K562 (cell line): ENCODE data around the gene SOCS7. TPM values are rescaled to one million over a fixed set of nuclear protein-coding genes. Genes with fewer than 3 reads are reported as not detected.

Experiments
- ATAC-seq: fragments of 200-7000 bp; cut with Tn5 transposase; 3 replicates; pipeline ENCODE4 v1.9.1; 2020; ENCODE audit warnings: moderate library complexity
- BruUV-seq: library from RNA; stranded (reverse); fragments of 400-500 nt; replicated peaks from 2 replicates; lab custom pipeline; 2021; lab: Mats Ljungman, UMichigan
- CTCF ChIA-PET: fragments of 300-600 bp; formaldehyde crosslinking; extraction: SDS; loops from one replicate; lab custom pipeline; 2021; ENCODE audit warnings: low intra/inter-chr PET ratio; lab: Yijun Ruan, JAX
- POLR2A ChIA-PET: fragments of 300-600, 350-650 bp; sonication (Branson Sonifier 250); formaldehyde crosslinking; extraction: SDS; loops from one replicate; lab custom pipeline; 2021; ENCODE audit warnings: antibody characterized with exemption, inconsistent platforms; lab: Yijun Ruan, JAX
- DNase-seq, 4 experiments: peaks; one replicate each; pipeline versions ENCODE4 v3.0.0 to v3.0.0-alpha.2; 2011 to 2018; ENCODE audit warnings: low spot score in 3 of 4, mixed read lengths in 3 of 4; ENCODE audit errors: extremely low read depth in 1 of 4
- FAIRE-seq: peaks from 2 replicates; lab custom pipeline; 2011; peaks lifted over from hg19 to GRCh38; lab: Jason Lieb, UNC
- H2AFZ ChIP-seq: 2 replicates; pipeline ENCODE4 v1.6.0; 2011; ENCODE audit warnings: low read depth, low read length, control low read depth, inconsistent platforms
- H3K27ac ChIP-seq: fragments of 200-600 bp; 3 replicates; pipeline ENCODE4 v1.8.0; 2011; ENCODE audit warnings: low read depth, mild to moderate bottlenecking, control low read depth, inconsistent platforms, low read length, moderate library complexity, mixed read lengths; ENCODE audit errors: extremely low read depth
- H3K27me3 ChIP-seq, 2 experiments: fragments of 300-600 bp in 1 of 2; 2 replicates in 1 of 2; 3 replicates in 1 of 2; pipeline versions ENCODE4 v1.6.0 to v1.8.0; 2011; ENCODE audit warnings: inconsistent platforms in 2 of 2, low read length in 2 of 2, mild to moderate bottlenecking in 1 of 2, mixed read lengths in 1 of 2, moderate library complexity in 1 of 2; ENCODE audit not compliant: control insufficient read depth in 2 of 2, insufficient read depth in 2 of 2
- H3K36me3 ChIP-seq: fragments of 300-600 bp; 3 replicates; pipeline ENCODE4 v1.8.0; 2011; ENCODE audit warnings: mild to moderate bottlenecking, low read length, inconsistent platforms; ENCODE audit not compliant: control insufficient read depth, insufficient read depth
- H3K4me1 ChIP-seq, 2 experiments: fragments of 200-600 bp in 1 of 2; replicated peaks in 1 of 2; 2 replicates in 1 of 2; 3 replicates in 1 of 2; pipeline versions ENCODE4 v1.5.1 to v1.8.0; 2011; ENCODE audit warnings: inconsistent platforms in 2 of 2, low read length in 2 of 2, mild to moderate bottlenecking in 1 of 2, mixed read lengths in 1 of 2, moderate library complexity in 1 of 2; ENCODE audit not compliant: control insufficient read depth in 2 of 2, insufficient read depth in 2 of 2
- H3K4me2 ChIP-seq: 2 replicates; pipeline ENCODE4 v1.6.1; 2011; ENCODE audit warnings: low read length, control low read depth, inconsistent platforms, mixed read lengths; ENCODE audit not compliant: insufficient read depth
- H3K4me3 ChIP-seq: fragments of 200-600 bp; sonication (generic), shearing (Covaris generic); 2 replicates; pipeline ENCODE4 v1.5.1; 2016; ENCODE audit warnings: control low read depth, inconsistent platforms
- H3K79me2 ChIP-seq: fragments of 200-600 bp; 3 replicates; pipeline ENCODE4 v1.8.0; 2011; ENCODE audit warnings: low read length, inconsistent platforms; ENCODE audit not compliant: control insufficient read depth, insufficient read depth
- H3K9ac ChIP-seq, 2 experiments: 2 replicates each; pipeline versions ENCODE4 v1.6.0 to v1.6.1; 2011; ENCODE audit warnings: low read depth in 2 of 2, low read length in 2 of 2, control low read depth in 1 of 2, inconsistent platforms in 1 of 2, mild to moderate bottlenecking in 1 of 2, mixed read lengths in 1 of 2; ENCODE audit not compliant: insufficient read depth in 1 of 2
- H3K9me1 ChIP-seq: one replicate; pipeline ENCODE4 v1.6.0; 2011; ENCODE audit warnings: inconsistent platforms, mild to moderate bottlenecking, low read length, moderate library complexity; ENCODE audit not compliant: control insufficient read depth, insufficient read depth
- H3K9me3 ChIP-seq: replicated peaks from 2 replicates; pipeline ENCODE4 v1.5.1; 2011; ENCODE audit warnings: low read depth, low read length, inconsistent platforms; ENCODE audit not compliant: control insufficient read depth, insufficient read depth
- H4K20me1 ChIP-seq: replicated peaks from 2 replicates; pipeline ENCODE4 v1.6.1; 2011; ENCODE audit warnings: low read length, inconsistent platforms, mixed read lengths; ENCODE audit not compliant: control insufficient read depth, insufficient read depth
- BCLAF1 ChIP-seq, 2 experiments: fragments of 450-650 bp in 1 of 2; IDR thresholded peaks; 2 replicates each; pipeline ENCODE4 v1.6.1; 2011 to 2017; ENCODE audit warnings: low read depth in 2 of 2, antibody characterized with exemption in 1 of 2, borderline replicate concordance in 1 of 2, low read length in 1 of 2, mild to moderate bottlenecking in 1 of 2, mixed read lengths in 1 of 2; ENCODE audit not compliant: control insufficient read depth in 1 of 2
- BRF2 ChIP-seq: IDR thresholded peaks from 3 replicates; pipeline ENCODE4 v1.6.1; 2011; ENCODE audit warnings: borderline replicate concordance, mild to moderate bottlenecking; ENCODE audit not compliant: insufficient read length, insufficient read depth
- CREB1 ChIP-seq, 2 experiments: sonication (generic) in 1 of 2; formaldehyde crosslinking in 1 of 2; IDR thresholded peaks; 2 replicates each; pipeline versions ENCODE4 v1.6.1 to v1.8.0; 2012 to 2022; ENCODE audit warnings: inconsistent platforms in 1 of 2, mild to moderate bottlenecking in 1 of 2, missing genetic modification reagents in 1 of 2, moderate library complexity in 1 of 2
- GABPA ChIP-seq: fragments of 200-800 bp; sonication (Bioruptor generic); conservative IDR thresholded peaks from 2 replicates; pipeline ENCODE4 v1.6.1; 2016; ENCODE audit warnings: low read depth, missing genetic modification characterization, missing compliant biosample characterization
- GATAD2B ChIP-seq: fragments of 450-650 bp; IDR thresholded peaks from 2 replicates; pipeline ENCODE4 v1.6.1; 2017; ENCODE audit warnings: mild to moderate bottlenecking, borderline replicate concordance
- HNRNPK ChIP-seq: fragments of 200-400 bp; formaldehyde crosslinking; IDR thresholded peaks from one replicate; pipeline ENCODE4 v1.6.1; 2018; ENCODE audit warnings: mild to moderate bottlenecking, low read depth, low read length; ENCODE audit not compliant: poor library complexity, severe bottlenecking
- MECOM ChIP-seq: fragments of 250-450 bp; sonication (Bioruptor Pico); IDR thresholded peaks from 2 replicates; pipeline ENCODE4 v1.8.0; 2022; ENCODE audit warnings: inconsistent platforms
- PCBP2 ChIP-seq: fragments of 200-400 bp; formaldehyde crosslinking; IDR thresholded peaks from 2 replicates; pipeline ENCODE4 v1.6.1; 2018; ENCODE audit warnings: low read length, low read depth, mild to moderate bottlenecking, moderate library complexity; ENCODE audit not compliant: poor library complexity, severe bottlenecking
- POU5F1 ChIP-seq: fragments of 150-350 bp; IDR thresholded peaks from 2 replicates; pipeline ENCODE4 v1.6.1; 2014; ENCODE audit warnings: borderline replicate concordance, low read length, low read depth, mild to moderate bottlenecking; ENCODE audit not compliant: partially characterized antibody
- PTBP1 ChIP-seq: fragments of 200-400 bp; formaldehyde crosslinking; IDR thresholded peaks from 2 replicates; pipeline ENCODE4 v1.6.1; 2017; ENCODE audit warnings: low read depth, low read length
- THRB ChIP-seq: fragments of 450-650 bp; formaldehyde crosslinking; conservative IDR thresholded peaks from 2 replicates; pipeline ENCODE4 v1.4.0; 2022; ENCODE audit warnings: mild to moderate bottlenecking, missing genetic modification characterization
- ZNF12 ChIP-seq: sonication (generic); formaldehyde crosslinking; IDR thresholded peaks from 2 replicates; pipeline ENCODE4 v1.4.0; 2020; ENCODE audit warnings: mild to moderate bottlenecking, missing genetic modification reagents
- ZNF143 ChIP-seq: sonication (generic); formaldehyde crosslinking; IDR thresholded peaks from 2 replicates; pipeline ENCODE4 v1.9.0; 2022; ENCODE audit warnings: mild to moderate bottlenecking, missing genetic modification reagents
- ZNF24 ChIP-seq: fragments of 450-650 bp; IDR thresholded peaks from 2 replicates; pipeline ENCODE4 v1.6.1; 2016
- ZNF551 ChIP-seq: fragments of 250-450 bp; sonication (Bioruptor Pico); IDR thresholded peaks from 2 replicates; pipeline ENCODE4 v1.5.0; 2021; ENCODE audit warnings: mild to moderate bottlenecking, moderate library complexity
- ZZZ3 ChIP-seq: fragments of 450-650 bp; IDR thresholded peaks from 2 replicates; pipeline ENCODE4 v1.6.1; 2016; ENCODE audit warnings: antibody characterized with exemption, mild to moderate bottlenecking, moderate library complexity
- WGBS: fragments of 100-300 bp; shearing (Covaris generic); methylation state at CpG from one replicate; pipeline ENCODE4 v1.1.6; 2016; ENCODE audit warnings: low coverage, mixed read lengths; ENCODE audit not compliant: insufficient coverage; ENCODE audit errors: missing lambda C conversion rate; 5-methylcytosine and 5-hydroxymethylcytosine counted together
- in situ Hi-C: fragments of 300-500 bp; cut with MboI; formaldehyde crosslinking; loops from 4 replicates; pipeline ENCODE4 v1.15.0; 2018; ENCODE audit warnings: inconsistent platforms, mixed read lengths
- intact Hi-C: fragments of 100-400 bp; cut with micrococcal nuclease; formaldehyde crosslinking; loops from 2 replicates; pipeline ENCODE4 v1.14.2; 2022
- polyA plus RNA-seq, 8 experiments: library from polyadenylated mRNA; depleted of rRNA in 4 of 8; stranded (reverse) in 5 of 8; unstranded in 3 of 8; fragments of >200 nt; fragmentation: Nextera tagmentation in 2 of 8; fragmentation: Illumina TruSeq in 1 of 8; extraction: Ambion mirVana in 2 of 8; extraction: Trizol in 1 of 8; gene quantifications; 2 replicates each; pipeline versions ENCODE4 v1.2.1 to v1.2.3, GENCODE V29; 2011 to 2014; ENCODE audit warnings: inconsistent platforms in 1 of 8, missing spikeins in 1 of 8
- total RNA-seq, 7 experiments: library from RNA; depleted of rRNA in 6 of 7; stranded (reverse); fragments of >200 nt in 6 of 7; fragmentation: Illumina TruSeq in 2 of 7; extraction: Trizol in 2 of 7; gene quantifications; 2 replicates each; pipeline versions ENCODE4 v1.2.1 to v1.2.3, GENCODE V29; 2011 to 2021; ENCODE audit warnings: low replicate concordance in 1 of 7

Gene SOCS7
- total and polyA plus RNA-seq, 9 of the 15 experiments (the other 6 are each of a cell fraction or from before 2014, with no cell fraction given) = 0.94 to 14.5 (median 8.2) TPM

GRCh38 chr17:38428643-38429371 lies 77.2 kb downstream of the SOCS7 start:
- H3K4me3 ChIP-seq = no peak overlapping the region
- no peak overlapping the region for H3K27ac ChIP-seq
- H3K4me1 ChIP-seq = peaks cover 0 to 17% of the 10 kb centered on the region in 2 experiments; a peak in 2 of 5 replicates
- intact Hi-C loops = no loop called here
- no peak for ATAC-seq
- no peak overlapping the region; a peak in 1 of 4 replicates for H3K9ac ChIP-seq
- no peaks in the 10 kb centered on the region for H3K79me2 ChIP-seq
- H3K36me3 ChIP-seq = no peaks in the 10 kb centered on the region
- in situ Hi-C loops = no loop called here
- no TSS peak for BruUV-seq
- no peaks in the 10 kb centered on the region for H3K9me3 ChIP-seq
- no peak for FAIRE-seq
- WGBS = 36% methylated on average over 29 of the region's 56 CpGs
- H3K9me1 ChIP-seq = no peaks in the 10 kb centered on the region
- H2AFZ ChIP-seq = no peak overlapping the region
- H4K20me1 ChIP-seq = peaks cover 9% of the 10 kb centered on the region; the same call in 1 of the 2 replicates
- H3K27me3 ChIP-seq = peaks cover 4 to 33% of the 10 kb centered on the region in 2 experiments; a peak in 4 of 5 replicates
- ChIA-PET CTCF (no interaction called here), POLR2A (interaction anchor here (1.1 kb wide), 1 partner anchor 60 kb away, joined by 3 read pairs; no protein-coding TSS in a partner anchor)
- DNase-seq = no peak
- H3K4me2 ChIP-seq = no peak overlapping the region; the same call in 1 of the 2 replicates
- TF ChIP-seq POU5F1 (no peak), THRB (no peak), BRF2 (no peak), MECOM (CRISPR knock-in tag) (no peak), GATAD2B (no peak), HNRNPK (no peak), GABPA (tag) (no peak), BCLAF1 (IDR thresholded peaks at IDR 0.05; ENCODE audit: borderline replicate concordance in 1 of 2, control insufficient read depth in 1 of 2, low read depth in 2 of 2, low read length in 1 of 2) (no peak), PTBP1 (no peak), ZNF24 (no peak), ZZZ3 (no peak), PCBP2 (no peak), CREB1 (IDR thresholded peaks at IDR 0.05) (no peak), CREB1 (CRISPR knock-in tag; IDR thresholded peaks at IDR 0.05) (no peak), ZNF551 (CRISPR knock-in tag) (no peak), ZNF12 (CRISPR knock-in tag) (no peak), ZNF143 (CRISPR knock-in tag) (no peak)
